Activated CD4-positive, alpha-beta memory T cell treated with anti-CD3 and anti-CD28 coated beads for 36 hours (primary cell): ENCODE measurements around the gene GSTT4. TPM values are rescaled to one million over a fixed set of nuclear protein-coding genes. Genes with fewer than 3 reads are reported as not detected.
"Not testable (repeated sequence)": the region's sequence is repeated elsewhere in the genome, so short reads cannot be mapped to it uniquely, and the experiment has no call there.

Source experiments
- CTCF ChIA-PET: fragments of 350-600 bp; sonication (Branson Sonifier 250); formaldehyde crosslinking; loops from one replicate; lab custom pipeline; 2021; ENCODE audit warnings: antibody characterized with exemption, inconsistent platforms; lab: Charles Lee
- POLR2A ChIA-PET: fragments of 350-600 bp; sonication (Branson Sonifier 250); formaldehyde crosslinking; loops from one replicate; lab custom pipeline; 2021; ENCODE audit warnings: antibody characterized with exemption; lab: Charles Lee
- DNase-seq: peaks from one replicate; pipeline ENCODE4 v3.0.0-alpha.2; 2020
- H3K27ac Mint-ChIP-seq: one replicate; pipeline ENCODE4 v1.8.0; 2021; ENCODE audit warnings: mixed read lengths
- H3K27me3 Mint-ChIP-seq: one replicate; pipeline ENCODE4 v1.8.0; 2021; ENCODE audit warnings: mixed read lengths
- H3K36me3 Mint-ChIP-seq: one replicate; pipeline ENCODE4 v1.8.0; 2021; ENCODE audit warnings: mixed read lengths
- H3K4me1 Mint-ChIP-seq: one replicate; pipeline ENCODE4 v1.8.0; 2021; ENCODE audit warnings: low read depth, mixed read lengths
- H3K4me3 Mint-ChIP-seq: one replicate; pipeline ENCODE4 v1.8.0; 2021; ENCODE audit warnings: mild to moderate bottlenecking, mixed read lengths
- H3K9me3 Mint-ChIP-seq: one replicate; pipeline ENCODE4 v1.8.0; 2021; ENCODE audit warnings: mixed read lengths
- intact Hi-C: fragments of 100-400 bp; cut with micrococcal nuclease; formaldehyde crosslinking; loops from one replicate; pipeline ENCODE4 v1.15.1; 2023
- total RNA-seq, 2 experiments: library from RNA; stranded (reverse); gene quantifications; one replicate each; pipeline ENCODE4 v1.2.3, GENCODE V29; 2021

Gene GSTT4
- total RNA-seq, result not detected

- peaks cover under 1% of the 10 kb centered on the region for H3K4me1 Mint-ChIP-seq
- no peaks in the 10 kb centered on the region for H3K36me3 Mint-ChIP-seq
- no peak within 1 kb of the TSS for H3K4me3 Mint-ChIP-seq
- ChIA-PET POLR2A (no interaction called here), CTCF (no interaction called here)
- H3K9me3 Mint-ChIP-seq, result no peaks in the 10 kb centered on the region
- no peak within 1 kb of the TSS for H3K27ac Mint-ChIP-seq
- H3K27me3 Mint-ChIP-seq, result peaks cover 4% of the 10 kb centered on the region
- intact Hi-C loops, result no loop called here
- no peak for DNase-seq
Measured at GRCh38 chr22:24005201-24005600, at the start of gene GSTT4. Gene GSTT4, minus strand, starts transcription at chr22:24005453. Its CDS starts 97 bp downstream, at chr22:24005356.

- intact Hi-C loops, result no loop called here
- H3K36me3 Mint-ChIP-seq, result peaks cover 44% of the 10 kb centered on the region
- ChIA-PET POLR2A (no interaction called here), CTCF (no interaction called here)
- no peaks in the 10 kb centered on the region for H3K27me3 Mint-ChIP-seq
- no peaks in the 10 kb centered on the region for H3K9me3 Mint-ChIP-seq
- DNase-seq, result no peak
- no peaks in the 10 kb centered on the region for H3K4me1 Mint-ChIP-seq
- no peak overlapping the region for H3K4me3 Mint-ChIP-seq
- no peak overlapping the region for H3K27ac Mint-ChIP-seq
Measured at GRCh38 chr22:24054356-24054755, 49.1 kb upstream of the GSTT4 start.

DNA sequence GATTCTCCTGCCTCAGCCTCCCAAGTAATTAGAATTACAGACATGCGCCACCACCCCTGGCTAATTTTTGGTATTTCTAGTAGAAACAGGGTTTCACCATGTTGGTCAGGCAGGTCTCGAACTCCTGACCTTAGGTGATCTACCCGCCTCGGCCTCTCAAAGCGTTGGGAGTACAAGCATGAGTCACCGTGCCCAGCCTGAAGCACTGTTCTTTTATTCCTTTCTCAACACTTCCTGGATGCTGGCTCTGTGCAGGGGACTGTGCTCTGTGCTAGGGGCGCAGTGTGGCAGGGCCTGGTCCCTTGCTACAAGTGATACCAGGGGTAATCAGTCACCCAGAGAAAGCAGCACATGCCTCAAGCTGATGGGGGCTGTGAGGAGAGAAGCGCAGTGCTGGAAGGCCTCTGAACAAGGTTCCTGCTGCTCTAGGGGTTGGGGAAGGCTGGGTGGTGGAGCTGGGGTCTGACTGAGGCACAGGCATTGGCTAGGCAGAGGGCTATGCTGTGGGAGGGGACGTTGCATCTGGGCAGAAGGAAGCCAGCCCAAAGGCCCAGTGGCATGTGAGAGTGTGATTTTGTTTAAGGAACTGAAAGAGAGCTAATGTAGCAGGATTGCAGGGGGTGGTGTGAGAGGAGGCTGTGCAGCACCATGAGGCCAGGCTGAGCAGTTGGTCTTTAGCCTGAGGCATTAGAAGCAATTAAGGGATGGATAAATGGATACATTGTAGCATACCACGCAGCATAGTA is 48.4 kb upstream of the GSTT4 start:
- H3K9me3 Mint-ChIP-seq, result no peaks in the 10 kb centered on the region
- no peak overlapping the region for H3K27ac Mint-ChIP-seq
- H3K4me1 Mint-ChIP-seq, result no peaks in the 10 kb centered on the region
- ChIA-PET CTCF (no interaction called here), POLR2A (no interaction called here)
- intact Hi-C loops, result no loop called here
- H3K4me3 Mint-ChIP-seq, result no peak overlapping the region
- no peaks in the 10 kb centered on the region for H3K27me3 Mint-ChIP-seq
- DNase-seq, result no peak
- peaks cover 44% of the 10 kb centered on the region for H3K36me3 Mint-ChIP-seq

GRCh38 chr22:24051568-24051967 is 46.3 kb upstream of the GSTT4 start:
- Mint-ChIP-seq H3K36me3 (peaks cover 39% of the 10 kb centered on the region), H3K4me3 (no peak overlapping the region), H3K27ac (no peak overlapping the region), H3K4me1 (no peaks in the 10 kb centered on the region), H3K9me3 (no peaks in the 10 kb centered on the region), H3K27me3 (no peaks in the 10 kb centered on the region)
- DNase-seq, result no peak
- ChIA-PET CTCF (no interaction called here), POLR2A (no interaction called here)
- intact Hi-C loops, result no loop called here

DNA sequence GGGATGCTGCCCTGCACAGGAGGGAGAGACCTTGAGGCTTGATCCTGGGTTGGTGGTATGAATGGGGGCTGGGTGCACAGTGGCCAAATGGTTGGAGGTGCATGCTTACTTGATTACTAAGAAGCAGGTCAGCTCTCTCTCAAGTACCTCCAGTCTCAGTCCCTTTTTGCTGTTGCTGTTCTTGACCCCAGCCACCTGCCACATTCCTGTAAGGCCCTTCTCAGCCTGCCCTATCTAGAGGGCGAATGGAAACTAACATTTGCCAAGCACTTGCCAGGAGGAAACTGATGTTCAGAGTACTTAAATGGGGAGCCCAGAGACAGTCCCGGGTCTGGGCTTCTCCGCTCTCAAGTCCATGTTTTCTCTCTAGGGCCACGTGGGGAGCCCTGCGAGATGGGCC is 45.8 kb upstream of the GSTT4 start:
- intact Hi-C loops, result no loop called here
- H3K36me3 Mint-ChIP-seq, result peaks cover 36% of the 10 kb centered on the region
- H3K4me3 Mint-ChIP-seq, result no peak overlapping the region
- DNase-seq, result no peak
- no peaks in the 10 kb centered on the region for H3K4me1 Mint-ChIP-seq
- ChIA-PET CTCF (no interaction called here), POLR2A (no interaction called here)
- no peaks in the 10 kb centered on the region for H3K9me3 Mint-ChIP-seq
- no peaks in the 10 kb centered on the region for H3K27me3 Mint-ChIP-seq
- no peak overlapping the region for H3K27ac Mint-ChIP-seq

DNA sequence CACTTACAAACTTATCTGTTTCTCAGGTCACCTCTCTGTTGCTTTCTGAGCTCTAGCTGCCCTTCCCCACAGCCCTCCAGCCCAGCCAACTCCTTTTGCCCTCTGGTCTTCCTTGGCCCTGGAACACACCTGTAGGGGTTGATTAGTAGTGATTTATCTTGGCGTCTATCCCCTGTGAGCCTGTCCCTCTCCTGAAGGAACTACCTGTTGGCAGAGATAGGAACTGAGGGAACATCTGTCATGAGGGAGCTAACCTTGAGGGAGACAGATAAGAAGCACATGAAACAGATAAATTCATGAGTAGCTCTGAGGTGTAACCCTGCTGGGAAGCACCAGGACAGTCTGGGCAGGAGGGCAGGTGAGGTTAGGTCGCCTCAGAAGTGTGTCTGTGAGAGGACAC is 44.7 kb upstream of the GSTT4 start:
- Mint-ChIP-seq H3K36me3 (peaks cover 33% of the 10 kb centered on the region), H3K27ac (no peak overlapping the region), H3K4me3 (no peak overlapping the region), H3K27me3 (no peaks in the 10 kb centered on the region), H3K9me3 (no peaks in the 10 kb centered on the region), H3K4me1 (no peaks in the 10 kb centered on the region)
- POLR2A ChIA-PET, result interaction anchor here (0.5 to 0.6 kb wide), 2 partner anchors 13 to 47 kb away, joined by 3 to 4 read pairs; no protein-coding TSS in a partner anchor
- intact Hi-C loops, result no loop called here
- CTCF ChIA-PET, result no interaction called here
- no peak for DNase-seq

DNA sequence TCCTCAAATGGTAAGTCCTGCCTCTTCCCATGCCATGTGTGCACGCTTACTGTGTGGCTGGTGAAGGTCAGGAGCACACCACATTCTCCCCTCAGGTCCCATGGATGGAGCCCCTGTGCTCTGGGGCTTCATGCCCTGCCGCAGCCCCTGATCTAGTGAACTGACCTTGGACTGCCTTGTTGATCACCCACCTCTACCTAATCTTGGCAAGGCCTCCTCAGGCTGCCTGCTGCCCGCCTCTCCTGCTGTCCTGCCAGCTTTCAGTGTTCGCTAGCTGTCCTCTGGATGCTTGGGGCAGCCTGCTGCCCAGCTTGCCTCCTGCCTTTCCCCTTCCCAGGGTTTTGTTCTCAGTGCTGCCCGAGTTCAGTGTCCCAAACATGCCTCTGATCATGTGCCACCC is 44.0 kb upstream of the GSTT4 start:
- DNase-seq, result no peak
- Mint-ChIP-seq H3K4me1 (no peaks in the 10 kb centered on the region), H3K36me3 (peaks cover 33% of the 10 kb centered on the region), H3K27me3 (no peaks in the 10 kb centered on the region), H3K9me3 (no peaks in the 10 kb centered on the region), H3K4me3 (no peak overlapping the region), H3K27ac (no peak overlapping the region)
- intact Hi-C loops, result no loop called here
- CTCF ChIA-PET, result no interaction called here
- POLR2A ChIA-PET, result interaction anchor here (0.5 kb wide), 1 partner anchor 47 kb away, joined by 3 read pairs; no protein-coding TSS in a partner anchor

DNA sequence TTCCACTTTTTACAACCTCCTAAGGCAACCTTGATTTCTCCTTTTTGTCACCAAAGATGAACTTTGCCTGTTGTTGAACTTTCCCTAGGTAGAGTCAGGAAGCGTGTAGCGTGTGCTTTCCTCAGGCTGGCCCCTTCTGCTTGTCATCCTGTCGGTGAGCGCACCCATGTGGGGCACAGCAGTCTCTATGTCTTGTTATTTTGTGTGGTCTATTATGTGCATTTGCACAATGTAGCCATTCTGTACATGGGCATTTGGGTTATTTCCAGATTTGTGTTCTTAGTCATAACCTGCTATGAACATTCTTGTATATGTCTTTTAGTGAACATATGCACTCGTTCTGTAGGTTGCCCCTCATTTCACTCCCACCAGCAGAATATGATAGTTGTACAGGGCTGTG is 40.8 kb upstream of the GSTT4 start:
- Mint-ChIP-seq H3K9me3 (no peaks in the 10 kb centered on the region), H3K36me3 (peaks cover 36% of the 10 kb centered on the region), H3K27ac (no peak overlapping the region), H3K4me1 (no peaks in the 10 kb centered on the region), H3K4me3 (no peak overlapping the region), H3K27me3 (no peaks in the 10 kb centered on the region)
- ChIA-PET POLR2A (no interaction called here), CTCF (no interaction called here)
- no peak for DNase-seq
- intact Hi-C loops, result no loop called here

DNA sequence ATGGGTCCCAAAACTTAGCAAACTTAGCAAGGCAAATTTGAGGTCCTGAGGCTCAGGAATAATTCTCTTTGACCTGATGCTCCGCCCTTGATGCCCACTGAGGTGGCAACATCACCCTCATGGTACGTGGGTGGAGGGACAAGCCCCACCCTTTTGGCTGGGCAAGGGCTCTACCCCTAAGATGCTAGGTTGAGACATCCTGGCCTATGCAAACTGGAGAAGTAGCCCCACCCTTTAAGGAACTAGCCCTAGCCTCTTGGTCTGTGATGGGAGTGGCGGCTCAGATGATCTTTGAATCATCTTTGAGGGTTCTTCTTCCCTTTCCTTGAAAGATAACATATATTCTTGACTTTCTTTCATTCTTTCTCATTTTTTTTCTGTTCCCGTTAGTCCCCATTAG is 38.7 kb upstream of the GSTT4 start:
- no peaks in the 10 kb centered on the region for H3K27me3 Mint-ChIP-seq
- H3K36me3 Mint-ChIP-seq, result peaks cover 33% of the 10 kb centered on the region
- H3K27ac Mint-ChIP-seq, result no peak overlapping the region
- H3K9me3 Mint-ChIP-seq, result no peaks in the 10 kb centered on the region
- DNase-seq, result no peak
- H3K4me3 Mint-ChIP-seq, result no peak overlapping the region
- ChIA-PET POLR2A (no interaction called here), CTCF (no interaction called here)
- no peaks in the 10 kb centered on the region for H3K4me1 Mint-ChIP-seq
- intact Hi-C loops, result no loop called here

DNA sequence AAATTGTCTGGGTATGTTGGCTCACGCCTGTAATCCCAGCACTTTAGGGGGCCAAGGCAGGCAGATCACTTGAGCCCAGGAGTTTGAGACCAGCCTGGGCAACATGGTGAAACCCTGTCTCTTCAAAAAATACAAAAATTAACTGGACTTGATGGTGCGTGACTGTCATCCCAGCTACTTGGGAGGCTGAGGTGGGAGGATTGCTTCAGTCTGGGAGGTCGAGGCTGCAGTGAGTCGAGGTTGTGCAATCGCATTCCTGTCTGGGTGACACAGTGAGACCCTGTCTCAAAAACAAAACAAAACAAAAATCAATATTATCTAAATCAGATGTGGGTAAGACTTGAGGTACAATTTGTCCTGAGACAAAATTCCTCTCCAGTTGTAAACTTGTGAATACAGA is 38.2 kb upstream of the GSTT4 start:
- intact Hi-C loops, H3K4me1 Mint-ChIP-seq, H3K27ac Mint-ChIP-seq, CTCF ChIA-PET, H3K9me3 Mint-ChIP-seq, POLR2A ChIA-PET, H3K27me3 Mint-ChIP-seq, DNase-seq, H3K4me3 Mint-ChIP-seq: not testable (repeated sequence)
- H3K36me3 Mint-ChIP-seq, result peaks cover 35% of the 10 kb centered on the region

DNA sequence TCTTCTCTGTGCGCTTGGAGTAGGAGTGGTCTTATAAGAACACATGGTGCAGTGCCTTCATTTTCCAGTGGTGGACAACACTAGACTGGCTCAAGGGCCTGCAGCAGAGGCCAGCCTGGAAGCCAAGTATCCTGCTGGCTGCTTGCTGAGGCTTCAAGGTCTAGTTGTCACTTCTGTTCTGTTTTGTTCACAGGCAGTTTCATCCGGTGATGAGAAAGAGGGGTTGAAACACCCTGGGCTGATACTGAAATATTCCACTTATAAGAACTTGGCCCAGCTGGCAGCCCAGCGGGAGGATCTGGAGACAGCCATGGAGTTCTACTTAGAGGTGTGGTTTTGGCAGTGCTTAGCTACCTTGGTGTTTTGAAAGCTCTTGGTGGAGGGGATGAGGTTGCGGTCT is 35.7 kb upstream of the GSTT4 start:
- no peaks in the 10 kb centered on the region for H3K9me3 Mint-ChIP-seq

GRCh38 chr22:24039046-24039445 is 33.8 kb upstream of the GSTT4 start:
- POLR2A ChIA-PET, result no interaction called here
- Mint-ChIP-seq H3K36me3 (peaks cover 33% of the 10 kb centered on the region), H3K27me3 (no peaks in the 10 kb centered on the region), H3K4me1 (peaks cover 9% of the 10 kb centered on the region), H3K9me3 (no peaks in the 10 kb centered on the region), H3K4me3 (no peak overlapping the region), H3K27ac (no peak overlapping the region)
- intact Hi-C loops, result no loop called here
- no peak for DNase-seq
- CTCF ChIA-PET, result no interaction called here

More for the DNA sequence above, 35.7 kb upstream of the GSTT4 start:
- POLR2A ChIA-PET, result no interaction called here
- H3K4me3 Mint-ChIP-seq, result no peak overlapping the region
- H3K4me1 Mint-ChIP-seq, result peaks cover 7% of the 10 kb centered on the region
- DNase-seq, result no peak
- CTCF ChIA-PET, result interaction anchor here (1.5 kb wide), 1 partner anchor 13 kb away, joined by 3 read pairs; no protein-coding TSS in a partner anchor
- H3K36me3 Mint-ChIP-seq, result peaks cover 37% of the 10 kb centered on the region
- H3K27me3 Mint-ChIP-seq, result no peaks in the 10 kb centered on the region
- H3K27ac Mint-ChIP-seq, result no peak overlapping the region
- intact Hi-C loops, result no loop called here
